CD8-positive, alpha-beta memory T cell (primary cell): ENCODE data around the gene PCSK4. TPM values are rescaled to one million over a fixed set of nuclear protein-coding genes. Genes with fewer than 3 reads are reported as not detected.
A peak's percentile ranks its signal among the peaks of the same experiment; 100 is the strongest.
"Not testable (repeated sequence)": the region's sequence is repeated elsewhere in the genome, so short reads cannot be mapped to it uniquely, and the experiment has no call there.

ENCODE experiments used
- CTCF ChIA-PET: fragments of 350-600 bp; sonication (Branson Sonifier 250); formaldehyde crosslinking; loops from one replicate; lab custom pipeline; 2021; ENCODE audit warnings: antibody characterized with exemption; lab: Charles Lee
- POLR2A ChIA-PET: fragments of 350-600 bp; sonication (Branson Sonifier 250); formaldehyde crosslinking; loops from one replicate; lab custom pipeline; 2021; ENCODE audit warnings: antibody characterized with exemption; lab: Charles Lee
- DNase-seq, 5 donors: peaks; one replicate each; pipeline versions ENCODE4 v3.0.0 to v3.0.0-alpha.2; 2020 to 2022; ENCODE audit warnings: mixed read lengths in 1 of 5
- H3K27ac ChIP-seq: one replicate; pipeline ENCODE4 v1.7.0; 2013; ENCODE audit warnings: low read depth, mild to moderate bottlenecking, low read length, moderate library complexity
- H3K27me3 ChIP-seq: 2 replicates; pipeline ENCODE4 v1.7.0; 2013; ENCODE audit warnings: low read length, mild to moderate bottlenecking; ENCODE audit not compliant: insufficient read depth, poor library complexity, severe bottlenecking
- H3K36me3 ChIP-seq: 2 replicates; pipeline ENCODE4 v1.7.0; 2013; ENCODE audit warnings: mild to moderate bottlenecking, low read length, moderate library complexity; ENCODE audit not compliant: insufficient read depth
- H3K4me1 ChIP-seq: 2 replicates; pipeline ENCODE4 v1.7.0; 2013; ENCODE audit warnings: mild to moderate bottlenecking, low read length, moderate library complexity; ENCODE audit not compliant: insufficient read depth
- H3K4me3 ChIP-seq: 2 replicates; pipeline ENCODE4 v1.7.0; 2013; ENCODE audit warnings: mild to moderate bottlenecking, low read length
- H3K9me3 ChIP-seq: 2 replicates; pipeline ENCODE4 v1.7.0; 2013; ENCODE audit warnings: mild to moderate bottlenecking, low read length
- H3K27ac Mint-ChIP-seq, 8 donors: one replicate each; pipeline ENCODE4 v1.8.0; 2020 to 2021; ENCODE audit warnings: mixed read lengths in 8 of 8, mild to moderate bottlenecking in 6 of 8, inconsistent platforms in 3 of 8, moderate library complexity in 3 of 8
- H3K27me3 Mint-ChIP-seq, 2 donors: one replicate each; pipeline ENCODE4 v1.8.0; 2020 to 2021; ENCODE audit warnings: mixed read lengths in 2 of 2, mild to moderate bottlenecking in 1 of 2, moderate library complexity in 1 of 2
- H3K36me3 Mint-ChIP-seq, 3 donors: one replicate each; pipeline ENCODE4 v1.8.0; 2020 to 2021; ENCODE audit warnings: mixed read lengths in 3 of 3, inconsistent platforms in 1 of 3, mild to moderate bottlenecking in 1 of 3
- H3K4me1 Mint-ChIP-seq, 3 donors: one replicate each; pipeline ENCODE4 v1.8.0; 2020 to 2021; ENCODE audit warnings: mixed read lengths in 3 of 3, inconsistent platforms in 1 of 3, mild to moderate bottlenecking in 1 of 3
- H3K4me3 Mint-ChIP-seq, 7 donors: one replicate each; pipeline ENCODE4 v1.8.0; 2020 to 2021; ENCODE audit warnings: mixed read lengths in 7 of 7, mild to moderate bottlenecking in 6 of 7, moderate library complexity in 4 of 7, inconsistent platforms in 2 of 7
- H3K9me3 Mint-ChIP-seq, 5 donors: one replicate each; pipeline ENCODE4 v1.8.0; 2020 to 2022; ENCODE audit warnings: mixed read lengths in 5 of 5, mild to moderate bottlenecking in 3 of 5, moderate library complexity in 2 of 5, inconsistent platforms in 1 of 5
- polyA plus RNA-seq: library from polyadenylated mRNA; unstranded; fragments of 300-500 nt; fragmentation: Illumina TruSeq; gene quantifications from one replicate; pipeline ENCODE4 v1.2.3, GENCODE V29; 2021
- total RNA-seq, 2 experiments: library from RNA; stranded (reverse); gene quantifications; one replicate each; pipeline ENCODE4 v1.2.3, GENCODE V29; 2021

The PCSK4 gene
- total RNA-seq (1 to 10 TPM; 1.0 to 1.3 TPM), polyA plus RNA-seq (1.0 TPM)

- Histone ChIP-seq H3K4me1 (peaks cover 10% of the 10 kb centered on the region), H3K9me3 (no peaks in the 10 kb centered on the region), H3K4me3 (peak within 1 kb of the TSS; percentile 92), H3K27me3 (no peaks in the 10 kb centered on the region), H3K36me3 (no peaks in the 10 kb centered on the region), H3K27ac (peak within 1 kb of the TSS; percentile 69)
- POLR2A ChIA-PET = interaction anchor here (0.6 to 1.3 kb wide), 8 partner anchors 11 to 352 kb away, joined by 3 to 5 read pairs (median 4); partner anchors contain the start of gene C19orf25
- peaks cover 0 to 3% (median 0%) of the 10 kb centered on the region in 3 donors for H3K36me3 Mint-ChIP-seq
- no peaks in the 10 kb centered on the region for H3K9me3 Mint-ChIP-seq
- H3K27ac Mint-ChIP-seq = peak within 1 kb of the TSS; percentile 70 to 92 (median 90)
- peaks cover 0 to 6% of the 10 kb centered on the region in 2 donors for H3K27me3 Mint-ChIP-seq
- peak; percentile 93 to 98 (median 97) for DNase-seq
- peak within 1 kb of the TSS; percentile 84 to 96 (median 87) for H3K4me3 Mint-ChIP-seq
- peaks cover 7 to 18% (median 14%) of the 10 kb centered on the region in 3 donors for H3K4me1 Mint-ChIP-seq
- CTCF ChIA-PET = interaction anchor here (0.7 to 1.8 kb wide), 4 partner anchors 14 to 839 kb away, joined by 3 to 5 read pairs (median 4); no protein-coding TSS in a partner anchor
Observed at GRCh38 chr19:1490311-1491113, at the start of gene PCSK4. PCSK4 (minus strand) TSS chr19:1490350; CDS start chr19:1490346, 4 bp downstream.

- H3K27me3 Mint-ChIP-seq = peaks cover 23 to 30% of the 10 kb centered on the region in 2 donors
- H3K27me3 ChIP-seq, H3K27ac ChIP-seq, H3K27ac Mint-ChIP-seq, H3K4me3 Mint-ChIP-seq, H3K9me3 Mint-ChIP-seq, H3K36me3 Mint-ChIP-seq, DNase-seq, H3K4me1 Mint-ChIP-seq, H3K4me3 ChIP-seq, H3K4me1 ChIP-seq, POLR2A ChIA-PET, H3K36me3 ChIP-seq, CTCF ChIA-PET, H3K9me3 ChIP-seq: not testable (repeated sequence)
Observed at GRCh38 chr19:1539749-1540148, 49.6 kb upstream of the PCSK4 start.

GRCh38 chr19:1538978-1539377 is 48.8 kb upstream of the PCSK4 start:
- H3K9me3 Mint-ChIP-seq = no peaks in the 10 kb centered on the region
- peaks cover 21 to 28% of the 10 kb centered on the region in 2 donors for H3K27me3 Mint-ChIP-seq
- H3K4me3 Mint-ChIP-seq = no peak overlapping the region
- no peak for DNase-seq
- no peaks in the 10 kb centered on the region for H3K27me3 ChIP-seq
- H3K27ac ChIP-seq = no peak overlapping the region
- no peaks in the 10 kb centered on the region for H3K36me3 ChIP-seq
- no peaks in the 10 kb centered on the region for H3K9me3 ChIP-seq
- H3K4me3 ChIP-seq = no peak overlapping the region
- H3K4me1 ChIP-seq = no peaks in the 10 kb centered on the region
- no peak overlapping the region for H3K27ac Mint-ChIP-seq
- POLR2A ChIA-PET = no interaction called here
- no peaks in the 10 kb centered on the region for H3K36me3 Mint-ChIP-seq
- H3K4me1 Mint-ChIP-seq = no peaks in the 10 kb centered on the region
- CTCF ChIA-PET = no interaction called here

- peaks cover 23 to 24% of the 10 kb centered on the region in 2 donors for H3K27me3 Mint-ChIP-seq
- CTCF ChIA-PET = interaction anchor here (2.6 kb wide), 1 partner anchor 11 kb away, joined by 7 read pairs; no protein-coding TSS in a partner anchor
- H3K9me3 Mint-ChIP-seq, H3K4me3 ChIP-seq, H3K36me3 ChIP-seq, H3K27me3 ChIP-seq, H3K4me1 Mint-ChIP-seq, H3K4me3 Mint-ChIP-seq, H3K27ac ChIP-seq, H3K4me1 ChIP-seq, H3K36me3 Mint-ChIP-seq, DNase-seq, POLR2A ChIA-PET, H3K27ac Mint-ChIP-seq, H3K9me3 ChIP-seq: not testable (repeated sequence)
Observed at GRCh38 chr19:1535699-1536098, 45.5 kb upstream of the PCSK4 start.

GRCh38 chr19:1534972-1535371 is 44.8 kb upstream of the PCSK4 start:
- H3K36me3 Mint-ChIP-seq = no peaks in the 10 kb centered on the region
- Histone ChIP-seq H3K36me3 (no peaks in the 10 kb centered on the region), H3K4me3 (no peak overlapping the region), H3K4me1 (no peaks in the 10 kb centered on the region), H3K9me3 (no peaks in the 10 kb centered on the region), H3K27ac (no peak overlapping the region), H3K27me3 (no peaks in the 10 kb centered on the region)
- H3K9me3 Mint-ChIP-seq = no peaks in the 10 kb centered on the region
- peaks cover 21 to 26% of the 10 kb centered on the region in 2 donors for H3K27me3 Mint-ChIP-seq
- POLR2A ChIA-PET = no interaction called here
- H3K4me3 Mint-ChIP-seq = no peak overlapping the region
- CTCF ChIA-PET = interaction anchor here (0.8 kb wide), 1 partner anchor 9 kb away, joined by 3 read pairs; no protein-coding TSS in a partner anchor
- no peaks in the 10 kb centered on the region for H3K4me1 Mint-ChIP-seq
- no peak overlapping the region for H3K27ac Mint-ChIP-seq
- no peak for DNase-seq

- Mint-ChIP-seq H3K9me3 (no peaks in the 10 kb centered on the region), H3K36me3 (no peaks in the 10 kb centered on the region), H3K27ac (no peak overlapping the region), H3K4me1 (no peaks in the 10 kb centered on the region), H3K27me3 (peaks cover 22 to 23% of the 10 kb centered on the region in 2 donors), H3K4me3 (no peak overlapping the region)
- no peaks in the 10 kb centered on the region for H3K27me3 ChIP-seq
- CTCF ChIA-PET = no interaction called here
- H3K4me3 ChIP-seq = no peak overlapping the region
- no peaks in the 10 kb centered on the region for H3K4me1 ChIP-seq
- no peak for DNase-seq
- H3K36me3 ChIP-seq = no peaks in the 10 kb centered on the region
- no peak overlapping the region for H3K27ac ChIP-seq
- H3K9me3 ChIP-seq = no peaks in the 10 kb centered on the region
- POLR2A ChIA-PET = no interaction called here
Observed at GRCh38 chr19:1533510-1534150, 43.5 kb upstream of the PCSK4 start.

- Mint-ChIP-seq H3K27ac (no peak overlapping the region), H3K4me1 (no peaks in the 10 kb centered on the region), H3K9me3 (no peaks in the 10 kb centered on the region), H3K27me3 (peaks cover 23 to 31% of the 10 kb centered on the region in 2 donors), H3K36me3 (no peaks in the 10 kb centered on the region), H3K4me3 (no peak overlapping the region)
- H3K4me1 ChIP-seq = no peaks in the 10 kb centered on the region
- no peaks in the 10 kb centered on the region for H3K36me3 ChIP-seq
- H3K27me3 ChIP-seq = no peaks in the 10 kb centered on the region
- DNase-seq = no peak
- POLR2A ChIA-PET = no interaction called here
- no peak overlapping the region for H3K4me3 ChIP-seq
- CTCF ChIA-PET = interaction anchor here (1.6 kb wide), 1 partner anchor 14 kb away, joined by 6 read pairs; no protein-coding TSS in a partner anchor
- H3K9me3 ChIP-seq = no peaks in the 10 kb centered on the region
- no peak overlapping the region for H3K27ac ChIP-seq
Observed at GRCh38 chr19:1532003-1532402, 41.9 kb upstream of the PCSK4 start.

- Histone ChIP-seq H3K4me3 (no peak overlapping the region), H3K36me3 (no peaks in the 10 kb centered on the region), H3K27me3 (no peaks in the 10 kb centered on the region), H3K27ac (no peak overlapping the region), H3K9me3 (no peaks in the 10 kb centered on the region), H3K4me1 (no peaks in the 10 kb centered on the region)
- H3K36me3 Mint-ChIP-seq = no peaks in the 10 kb centered on the region
- no peak overlapping the region for H3K27ac Mint-ChIP-seq
- POLR2A ChIA-PET = no interaction called here
- H3K4me3 Mint-ChIP-seq = no peak overlapping the region
- DNase-seq = no peak
- no peaks in the 10 kb centered on the region for H3K9me3 Mint-ChIP-seq
- CTCF ChIA-PET = interaction anchor here (1.6 kb wide), 1 partner anchor 15 kb away, joined by 6 read pairs; no protein-coding TSS in a partner anchor
- H3K4me1 Mint-ChIP-seq = no peaks in the 10 kb centered on the region
- H3K27me3 Mint-ChIP-seq = peaks cover 25 to 34% of the 10 kb centered on the region in 2 donors
Observed at GRCh38 chr19:1531587-1531986, 41.4 kb upstream of the PCSK4 start.
